Skeletal muscle cell (primary cell): ENCODE data around the gene IGSF23.
"Not testable (repeated sequence)": the region's sequence is repeated elsewhere in the genome, so short reads cannot be mapped to it uniquely, and the experiment has no call there.

Source experiments
- DNase-seq: peaks from one replicate; pipeline ENCODE4 v3.0.0-alpha.2; 2010; ENCODE audit warnings: low read depth
- H3K4me3 ChIP-seq: 2 replicates; pipeline ENCODE4 v1.5.1; 2011; ENCODE audit warnings: low read depth, mild to moderate bottlenecking, control low read depth, low read length, moderate library complexity

IGSF23 gene

DNA sequence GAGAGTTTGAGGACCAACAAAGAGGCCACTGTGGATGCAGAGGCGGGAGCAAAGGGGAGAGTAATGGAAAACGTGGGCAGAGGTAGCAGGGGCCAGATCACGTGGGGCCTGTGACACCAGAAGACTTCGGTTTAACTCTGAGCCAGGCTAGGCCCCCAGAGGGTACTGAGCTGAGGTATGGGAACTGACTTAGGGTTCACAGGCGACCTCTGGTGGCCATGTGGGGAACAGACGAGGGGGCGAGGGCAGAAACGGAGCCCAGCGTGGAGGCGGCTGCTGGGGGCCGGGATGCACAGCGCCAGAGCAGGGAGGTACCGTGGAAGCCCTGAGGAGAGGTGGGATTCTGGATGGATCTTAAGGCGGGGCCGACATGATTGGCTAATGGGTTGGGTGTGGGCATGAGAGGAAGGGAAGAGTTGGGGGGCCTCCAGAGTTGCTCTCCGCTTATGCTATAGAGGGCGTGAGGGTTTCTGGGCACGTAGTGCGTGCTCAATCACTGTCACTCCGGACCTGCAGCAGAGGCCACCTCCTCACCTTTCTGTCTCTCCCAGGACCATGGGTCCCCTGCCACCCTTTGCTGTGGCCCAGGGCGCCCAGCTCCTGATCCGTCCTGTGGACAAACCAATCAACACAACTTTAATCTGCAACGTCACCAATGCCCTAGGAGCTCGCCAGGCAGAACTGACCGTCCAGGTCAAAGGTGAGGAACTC lies 44.0 kb downstream of the IGSF23 start:
- H3K4me3 ChIP-seq, result no peak overlapping the region

DNA sequence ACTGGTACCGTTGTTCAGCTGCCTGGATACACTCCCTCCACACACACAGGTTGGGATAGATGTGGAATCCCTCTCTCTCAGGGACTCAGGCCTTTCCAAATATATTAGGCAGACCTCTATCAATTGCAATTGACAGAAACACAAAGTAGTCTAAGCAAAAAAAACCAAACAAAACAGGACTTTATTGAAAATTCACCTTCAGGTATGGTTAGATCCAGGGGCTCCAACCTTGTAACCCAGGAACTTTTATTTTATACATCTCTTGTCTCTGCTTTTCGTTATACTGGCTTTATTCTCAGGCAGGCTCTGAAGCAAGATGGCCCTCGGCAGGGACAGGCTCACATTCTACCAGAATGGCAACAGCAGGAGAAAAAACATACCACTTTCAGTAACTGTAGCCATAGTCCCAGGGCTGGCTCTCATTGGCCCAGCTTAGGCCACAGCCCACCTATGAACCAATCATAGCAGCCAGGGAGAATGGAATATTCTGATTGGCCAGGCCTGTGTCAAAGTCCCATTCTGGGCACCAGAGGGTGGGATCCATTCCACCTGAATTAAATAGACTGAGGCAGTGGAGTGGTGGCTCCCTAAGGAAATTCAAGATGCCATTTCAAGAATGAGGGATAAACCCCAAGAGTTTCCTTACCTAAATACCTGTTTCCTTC lies 44.8 kb downstream of the IGSF23 start:
- no peak for DNase-seq

More for the DNA sequence above, 44.0 kb downstream of the IGSF23 start:
- DNase-seq, result no peak

DNA sequence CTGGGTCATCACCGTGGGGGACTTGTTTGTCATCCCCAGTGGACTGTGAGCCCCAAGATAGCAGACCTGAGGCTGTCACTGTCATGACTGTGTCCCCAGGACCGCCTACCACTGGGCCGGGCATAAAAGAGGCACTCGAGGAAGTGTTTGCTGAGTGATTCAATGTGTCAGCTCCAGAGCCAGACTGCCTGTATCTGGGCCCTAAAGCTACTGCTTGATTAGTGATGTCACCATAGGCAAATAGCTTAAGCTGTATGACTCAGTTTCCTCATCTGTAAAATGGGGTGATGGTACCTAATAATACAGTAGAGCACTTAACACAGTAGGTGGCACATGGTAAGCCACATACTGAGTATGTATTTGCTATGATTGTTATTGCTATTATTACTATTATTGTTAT lies 46.7 kb downstream of the IGSF23 start:
- H3K4me3 ChIP-seq, result no peak overlapping the region

More for the DNA sequence above, 44.8 kb downstream of the IGSF23 start:
- H3K4me3 ChIP-seq, result no peak overlapping the region

DNA sequence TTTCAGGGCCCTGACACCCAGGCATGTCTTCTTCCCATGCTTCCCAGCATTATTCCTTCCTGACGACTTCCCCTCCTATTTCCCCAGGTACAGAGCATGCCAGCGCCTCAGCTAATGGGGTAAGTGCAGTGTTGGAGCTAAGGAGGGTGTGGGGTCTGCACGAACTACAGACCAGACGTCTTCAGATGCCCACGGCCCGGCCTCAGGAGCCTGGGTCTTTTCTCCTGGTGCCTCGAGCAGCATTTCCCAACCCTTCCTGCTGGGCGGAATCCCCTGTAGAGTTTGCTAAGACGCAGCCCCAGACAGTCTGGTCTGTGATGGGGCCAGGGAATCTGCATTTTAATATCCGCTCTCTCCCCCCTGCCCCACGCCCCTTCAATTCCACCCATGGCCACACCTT lies 47.8 kb downstream of the IGSF23 start:
- no peak for DNase-seq
- no peak overlapping the region for H3K4me3 ChIP-seq

More for the DNA sequence above, 46.7 kb downstream of the IGSF23 start:
- DNase-seq, result no peak

DNA sequence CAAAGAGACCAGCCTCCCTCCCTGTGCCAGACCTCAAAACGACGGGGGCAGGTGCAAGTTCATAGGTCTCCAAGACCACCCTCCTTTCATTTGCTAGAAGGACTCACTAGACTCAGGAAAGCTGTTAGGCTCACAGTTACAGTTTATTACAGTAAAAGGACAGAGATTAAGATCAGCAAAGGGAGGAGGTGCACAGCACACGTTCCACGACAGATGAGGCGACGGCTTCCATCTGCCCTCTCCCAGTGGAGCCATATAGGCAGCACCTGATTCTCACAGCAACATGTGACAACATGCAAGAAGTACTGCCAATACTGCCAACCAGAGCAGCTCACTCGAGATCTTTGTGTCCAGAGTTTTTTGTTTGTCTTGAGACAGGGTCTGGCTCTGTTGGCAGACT lies 48.5 kb downstream of the IGSF23 start:
- H3K4me3 ChIP-seq, result no peak overlapping the region
- no peak for DNase-seq

DNA sequence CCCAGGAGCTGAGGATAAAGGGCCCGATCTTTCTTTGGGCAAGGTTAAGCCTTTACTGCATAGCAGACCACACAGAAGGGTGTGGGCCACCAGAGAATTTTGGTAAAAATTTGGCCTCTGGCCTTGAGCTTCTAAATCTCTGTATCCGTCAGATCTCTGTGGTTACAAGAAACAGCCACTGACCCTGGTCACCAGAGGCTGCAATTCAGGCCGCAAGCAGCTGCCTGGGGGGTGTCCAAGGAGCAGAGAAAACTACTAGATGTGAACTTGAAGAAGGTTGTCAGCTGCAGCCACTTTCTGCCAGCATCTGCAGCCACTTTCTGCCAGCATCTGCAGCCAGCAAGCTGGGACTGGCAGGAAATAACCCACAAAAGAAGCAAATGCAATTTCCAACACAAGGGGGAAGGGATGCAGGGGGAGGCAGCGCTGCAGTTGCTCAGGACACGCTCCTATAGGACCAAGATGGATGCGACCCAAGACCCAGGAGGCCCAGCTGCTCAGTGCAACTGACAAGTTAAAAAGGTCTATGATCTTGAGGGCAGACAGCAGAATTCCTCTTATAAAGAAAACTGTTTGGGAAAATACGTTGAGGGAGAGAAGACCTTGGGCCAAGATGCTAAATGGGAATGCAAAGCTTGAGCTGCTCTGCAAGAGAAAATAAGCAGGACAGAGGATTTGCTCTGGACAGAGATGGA lies 49.5 kb downstream of the IGSF23 start:
- DNase-seq, result peak; percentile 52
- H3K4me3 ChIP-seq, result no peak overlapping the region

DNA sequence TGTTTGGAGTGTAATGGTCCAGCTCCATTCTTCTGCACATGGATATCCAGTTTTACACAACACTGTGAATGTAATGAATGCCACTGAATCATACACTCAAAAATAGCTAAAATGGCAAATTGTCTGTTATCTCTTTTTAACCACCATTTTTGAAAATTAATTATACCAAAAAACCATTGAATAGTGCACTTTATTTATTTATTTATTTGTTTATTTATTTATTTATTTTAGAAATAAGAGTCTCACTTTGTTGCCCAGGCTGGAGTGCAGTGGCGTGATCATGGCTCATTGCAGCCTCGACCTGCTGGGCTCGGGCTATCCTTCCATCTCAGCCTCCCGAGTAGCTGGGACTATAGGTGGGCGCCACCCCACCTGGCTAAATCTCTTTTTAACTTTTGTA lies 50.6 kb downstream of the IGSF23 start:
- no peak for DNase-seq
- no peak overlapping the region for H3K4me3 ChIP-seq

DNA sequence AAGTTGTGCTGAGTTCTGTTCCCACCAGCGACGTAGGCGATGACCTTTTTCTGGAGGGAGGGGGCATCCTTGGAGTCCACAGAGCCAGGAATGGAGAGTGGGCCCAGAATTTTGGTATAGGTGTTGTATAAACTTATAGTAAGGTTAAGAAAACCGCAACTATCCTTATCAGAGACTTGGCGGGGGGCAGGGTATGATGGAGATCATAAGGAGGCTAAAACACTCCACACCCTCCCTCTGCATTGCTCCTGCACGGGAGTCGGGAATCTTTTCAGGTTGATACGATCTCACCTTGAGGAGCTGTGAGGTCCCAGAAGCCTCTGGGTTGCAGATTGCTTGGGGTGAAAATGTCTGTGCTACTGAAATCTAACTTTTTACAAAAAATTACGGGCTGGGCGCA lies 51.6 kb downstream of the IGSF23 start:
- no peak overlapping the region for H3K4me3 ChIP-seq
- no peak for DNase-seq

DNA sequence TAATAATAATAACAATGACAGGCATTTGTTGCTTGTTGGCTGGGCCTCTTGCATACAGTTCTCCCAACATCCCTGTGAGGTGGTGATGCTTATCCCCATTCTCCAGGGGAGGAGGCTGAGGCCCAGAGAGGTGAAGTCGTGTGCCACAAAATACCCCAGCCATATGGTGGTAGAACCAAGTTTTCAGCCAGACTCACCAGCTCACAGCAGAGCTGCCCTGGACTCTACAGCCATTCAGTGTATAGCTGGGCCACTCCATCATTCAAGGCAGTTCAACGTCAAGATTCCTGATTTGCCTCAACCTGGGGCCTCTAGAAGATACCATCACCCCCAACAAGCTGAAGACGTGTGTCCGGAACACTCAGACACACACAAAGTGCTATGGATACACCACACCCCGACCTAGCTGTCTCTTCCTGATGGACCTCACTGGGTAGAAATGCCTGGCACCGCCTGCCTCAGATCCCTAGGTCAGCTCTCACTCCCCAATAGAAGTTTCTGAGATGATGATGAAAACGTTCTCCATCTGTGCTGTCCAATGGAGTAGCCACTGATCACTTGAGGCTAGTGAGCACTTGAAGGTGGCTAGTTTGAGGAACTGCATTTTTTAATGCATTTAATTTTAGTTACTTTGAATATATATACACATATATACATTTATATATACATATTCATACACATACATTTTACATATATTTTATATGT lies 53.6 kb downstream of the IGSF23 start:
- DNase-seq, result no peak
- no peak overlapping the region for H3K4me3 ChIP-seq

DNA sequence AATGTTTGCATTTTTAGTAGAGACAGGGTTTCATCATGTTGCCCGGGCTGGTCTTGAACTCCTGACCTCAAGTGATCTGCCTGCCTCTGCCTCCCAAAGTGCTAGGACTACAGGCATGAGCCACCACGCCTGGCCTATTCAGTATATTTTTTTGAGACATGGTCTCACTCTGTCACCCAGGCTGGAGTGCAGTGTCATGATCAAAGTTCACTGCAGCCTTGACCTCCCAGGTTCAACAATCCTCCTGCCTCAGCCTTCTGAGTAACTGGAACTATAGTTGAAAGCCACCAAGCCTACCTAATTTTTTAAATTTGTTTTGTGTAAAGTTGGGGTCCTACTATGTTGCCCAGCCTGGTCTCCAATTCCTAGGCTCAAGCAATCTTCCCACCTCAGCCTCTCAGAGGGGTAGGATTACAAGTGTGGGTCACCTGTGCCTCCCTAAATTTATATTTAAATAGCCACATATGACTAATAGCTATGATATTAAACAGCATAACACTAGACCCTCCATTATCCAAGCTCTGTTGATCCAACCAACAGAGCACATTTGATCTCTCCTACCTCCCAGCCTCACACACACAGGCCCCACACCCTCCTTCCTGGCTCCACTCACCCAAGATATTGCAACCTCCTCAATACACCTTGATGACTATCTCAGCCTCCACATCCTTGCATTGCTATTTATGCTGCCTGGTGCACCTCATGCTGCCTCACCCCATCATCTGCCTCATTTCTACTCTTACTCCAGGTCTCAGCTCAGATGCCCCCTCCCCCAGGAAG lies 55.8 kb downstream of the IGSF23 start:
- no peak overlapping the region for H3K4me3 ChIP-seq
- DNase-seq, result no peak

DNA sequence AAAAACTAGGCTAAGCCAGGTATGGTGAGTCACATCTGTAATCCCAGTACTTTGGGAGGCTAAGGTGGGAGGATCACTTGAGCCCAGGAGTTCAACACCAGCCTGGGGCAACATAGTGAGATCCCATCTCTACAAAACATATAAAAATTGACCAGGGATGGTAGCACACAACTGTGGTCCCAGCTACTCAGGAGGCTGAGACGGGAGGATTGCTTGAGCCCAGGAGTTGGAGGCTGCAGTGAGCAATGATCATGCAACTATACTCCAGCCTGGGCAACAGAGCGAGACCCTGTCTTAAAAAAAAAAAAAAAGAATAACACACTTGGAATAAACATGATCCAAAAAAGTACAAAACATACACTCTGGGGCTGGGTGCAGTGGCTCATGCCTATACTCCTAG lies 56.7 kb downstream of the IGSF23 start:
- not testable (repeated sequence) for DNase-seq, H3K4me3 ChIP-seq

DNA sequence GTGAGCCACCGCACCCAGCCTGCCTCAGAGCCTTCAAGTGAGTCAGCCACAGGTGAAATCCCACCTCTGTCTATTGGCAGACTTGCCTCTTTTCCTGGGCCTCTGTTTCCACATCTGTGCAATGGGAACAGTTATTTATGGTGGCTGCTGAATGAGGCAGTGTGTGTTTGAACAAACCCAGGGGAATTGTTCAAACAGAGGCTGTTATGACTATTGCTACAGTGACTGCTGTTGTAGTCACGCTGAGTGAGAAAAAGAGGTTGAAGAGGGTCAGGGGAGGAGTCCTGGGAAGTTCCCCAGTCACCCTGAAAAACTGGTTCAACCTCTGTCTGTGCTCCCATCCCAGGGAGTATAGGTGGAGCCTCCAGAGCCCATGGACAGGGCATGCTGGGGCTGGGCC lies 58.0 kb downstream of the IGSF23 start, which contains the start of gene CEACAM19:
CEACAM19 (plus strand) TSS at position 83 of the 400 bp plus-strand sequence. CDS start 450 bp downstream, outside the sequence.
- H3K4me3 ChIP-seq, result no peak within 1 kb of the TSS
- DNase-seq, result no peak

DNA sequence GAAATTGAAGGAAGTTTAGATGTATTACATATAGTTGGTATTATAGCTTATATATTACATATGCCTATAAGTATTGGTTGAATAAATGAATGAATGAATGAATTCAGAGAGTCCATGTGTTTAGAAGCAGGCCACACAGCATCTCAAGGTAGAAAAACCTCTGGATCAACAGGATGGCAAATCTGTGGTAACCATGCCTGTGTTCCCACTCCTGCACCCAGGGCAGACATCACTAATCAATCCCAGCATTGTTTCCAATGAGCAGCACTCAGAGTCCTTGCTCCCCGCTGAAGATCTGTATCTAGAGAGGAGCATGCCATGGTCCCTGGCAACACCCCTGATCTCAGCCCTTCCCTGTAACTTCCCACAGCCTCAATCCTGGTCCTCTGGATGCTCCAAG lies 58.9 kb downstream of the IGSF23 start:
- DNase-seq, result no peak
- H3K4me3 ChIP-seq, result no peak overlapping the region

DNA sequence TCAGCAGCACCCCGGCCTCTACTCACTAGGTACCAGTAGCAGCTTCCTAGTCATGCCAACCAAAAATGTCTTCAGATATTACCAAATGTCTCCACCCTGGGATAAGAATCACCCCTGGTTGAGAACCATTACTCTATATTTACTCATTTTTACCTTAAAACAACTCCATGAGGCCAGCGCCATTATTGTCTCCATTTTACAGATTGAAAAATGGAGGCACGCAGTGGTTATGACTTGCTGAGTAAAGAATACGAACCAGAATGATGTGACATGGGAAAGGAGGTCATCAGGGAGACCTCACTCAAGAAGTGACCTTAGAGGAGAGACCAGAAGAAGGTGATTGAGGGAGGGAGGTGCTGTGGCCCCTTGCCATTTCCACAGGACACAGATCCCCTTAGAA lies 60.1 kb downstream of the IGSF23 start:
- H3K4me3 ChIP-seq, result no peak overlapping the region
- no peak for DNase-seq

DNA sequence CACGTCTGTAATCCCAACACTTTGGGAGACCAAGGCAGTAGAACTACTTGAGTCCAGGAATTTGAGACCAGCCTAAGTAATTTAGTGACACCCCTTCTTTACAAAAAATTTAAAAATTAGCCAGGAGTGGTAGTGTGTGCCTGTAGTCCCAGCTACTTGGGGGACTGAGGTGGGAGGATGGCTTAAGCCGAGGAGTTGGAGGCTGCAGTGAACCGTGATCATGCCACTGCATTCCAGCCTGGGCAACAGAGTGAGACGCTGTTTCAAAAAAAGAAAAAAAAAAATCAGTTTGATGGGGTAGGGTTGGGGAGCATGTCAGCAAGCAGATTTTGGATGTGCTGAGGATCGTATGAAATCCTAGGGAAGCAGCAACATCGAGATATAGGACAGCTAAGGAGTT lies 62.2 kb downstream of the IGSF23 start:
- H3K4me3 ChIP-seq, result no peak overlapping the region
- DNase-seq, result no peak

DNA sequence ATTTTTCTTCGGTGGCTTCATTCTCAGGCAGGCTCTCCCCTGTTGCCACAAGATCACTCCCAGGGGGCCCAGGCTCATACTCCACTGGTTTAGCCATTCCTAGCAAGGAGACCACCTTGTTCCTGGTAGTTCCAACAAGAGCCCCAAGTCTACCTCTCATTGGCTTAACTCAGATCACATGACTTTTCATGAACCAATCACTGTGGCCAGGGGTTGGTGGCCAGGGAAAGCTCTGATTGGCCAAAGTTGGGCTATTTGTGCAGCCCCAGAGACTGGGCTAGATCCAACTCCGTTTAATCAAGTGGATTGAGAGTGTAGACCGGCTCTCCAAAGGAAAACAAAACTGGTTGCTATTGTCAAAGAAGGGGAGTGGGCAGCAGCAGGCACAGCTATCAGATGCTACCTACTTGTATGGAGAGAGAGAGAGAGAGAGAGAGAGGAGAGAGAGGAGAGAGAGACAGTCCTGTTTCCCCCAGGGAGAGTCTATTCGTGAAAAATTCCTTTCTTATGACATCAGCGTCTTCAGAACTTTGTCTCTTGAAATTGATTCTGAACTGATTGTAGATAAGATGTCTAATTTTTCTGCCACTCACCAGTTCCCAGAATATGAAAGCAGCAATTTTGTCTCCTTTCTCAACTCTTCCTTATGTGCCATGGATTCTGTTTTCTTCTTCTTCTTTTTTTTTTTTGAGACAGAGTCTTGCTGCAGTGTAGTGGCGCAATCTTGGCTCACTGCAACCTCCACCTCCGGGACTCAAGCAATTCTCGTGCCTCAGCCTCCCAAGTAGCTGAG lies 63.9 kb downstream of the IGSF23 start:
- no peak for DNase-seq

DNA sequence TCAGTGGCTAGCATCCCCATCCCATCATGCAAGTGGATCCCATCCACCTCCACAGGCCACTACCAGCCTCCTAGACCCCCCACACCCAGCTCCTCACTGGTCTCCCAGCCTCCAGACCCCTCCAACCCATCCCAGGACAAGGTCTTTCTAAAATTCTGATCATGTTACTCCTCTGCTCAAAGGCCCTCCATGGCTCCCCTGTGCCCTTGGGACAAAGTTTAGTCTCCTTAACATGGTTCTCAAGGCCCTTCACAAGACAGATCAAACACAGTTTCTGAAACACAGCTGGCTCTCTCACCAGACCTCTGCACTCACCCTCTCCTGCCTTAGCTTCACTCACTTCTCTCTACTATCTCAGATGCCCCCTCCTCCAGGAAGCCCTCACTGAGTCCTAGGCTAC lies 67.2 kb downstream of the IGSF23 start:
- H3K4me3 ChIP-seq, result no peak overlapping the region
- DNase-seq, result no peak

More for the DNA sequence above, 63.9 kb downstream of the IGSF23 start:
- no peak overlapping the region for H3K4me3 ChIP-seq

DNA sequence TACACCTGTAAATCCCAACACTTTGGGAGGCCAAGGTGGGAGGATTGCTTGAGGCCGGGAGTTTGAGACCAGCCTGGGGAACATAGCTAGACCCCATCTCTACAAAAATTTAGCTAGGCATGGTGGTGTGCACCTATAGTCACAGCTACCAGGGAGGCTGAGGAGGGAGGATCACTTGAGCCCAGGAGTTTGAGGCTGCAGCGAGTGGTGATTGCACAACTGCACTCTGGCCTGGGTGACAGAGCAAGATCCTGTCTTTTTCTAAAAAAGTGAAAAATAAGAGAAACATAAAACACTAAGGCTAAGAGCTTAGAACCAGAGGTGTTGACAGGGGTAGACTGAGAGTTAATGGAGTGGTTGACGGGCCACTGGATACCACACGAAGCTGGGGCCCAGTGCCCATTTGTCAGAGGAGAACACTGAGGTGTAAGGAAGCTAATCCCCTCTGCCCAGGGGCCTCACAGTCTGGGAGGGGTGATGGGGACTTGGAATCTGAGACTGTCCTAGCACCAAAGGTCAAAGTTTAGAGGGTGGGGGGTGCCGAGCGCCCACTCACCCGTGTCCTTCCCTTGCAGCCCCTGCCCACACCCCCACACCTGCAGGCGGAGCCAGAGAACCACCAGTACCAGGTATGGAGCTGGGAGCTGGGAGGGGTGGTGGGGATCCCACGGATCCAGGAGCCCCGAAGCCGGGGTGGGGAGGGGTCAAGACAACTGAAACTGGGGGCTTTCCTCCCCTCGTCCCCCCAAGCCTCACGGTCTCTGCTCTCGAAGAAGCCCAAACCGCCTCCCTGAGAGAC lies 68.8 kb downstream of the IGSF23 start:
- no peak for DNase-seq
- no peak overlapping the region for H3K4me3 ChIP-seq
